CD14-positive monocyte (primary cell): ENCODE measurements around the gene PUM1. TPM values are rescaled to one million over a fixed set of nuclear protein-coding genes. Genes with fewer than 3 reads are reported as not detected.

Experiments used
- DNase-seq, 3 donors: peaks; one replicate each; pipeline ENCODE4 v3.0.0-alpha.2; 2011 to 2022
- H2AFZ ChIP-seq: 2 replicates; pipeline ENCODE4 v1.6.0; 2012; ENCODE audit warnings: mild to moderate bottlenecking, low read depth, low read length, inconsistent platforms; ENCODE audit not compliant: insufficient read depth, poor library complexity, severe bottlenecking
- H3K27ac ChIP-seq, 2 donors: 1 replicate in 1 of 2; 2 replicates in 1 of 2; pipeline ENCODE4 v1.5.1; 2012 to 2013; ENCODE audit warnings: low read length in 2 of 2, control low read depth in 1 of 2, inconsistent platforms in 1 of 2, low read depth in 1 of 2, mild to moderate bottlenecking in 1 of 2
- H3K27me3 ChIP-seq, 2 donors: one replicate each; pipeline versions ENCODE4 v1.6.0 to v1.6.1; 2011 to 2013; ENCODE audit warnings: low read length in 2 of 2; ENCODE audit not compliant: control insufficient read depth in 2 of 2, insufficient read depth in 2 of 2
- H3K36me3 ChIP-seq, 2 donors: replicated peaks in 1 of 2; 1 replicate in 1 of 2; 2 replicates in 1 of 2; pipeline versions ENCODE4 v1.5.1 to v1.6.1; 2012 to 2013; ENCODE audit warnings: low read length in 2 of 2, control low read depth in 1 of 2, inconsistent platforms in 1 of 2, mild to moderate bottlenecking in 1 of 2; ENCODE audit not compliant: insufficient read depth in 2 of 2, control insufficient read depth in 1 of 2
- H3K4me1 ChIP-seq, 2 donors: 1 replicate in 1 of 2; 2 replicates in 1 of 2; pipeline versions ENCODE4 v1.5.1 to v1.6.1; 2012 to 2013; ENCODE audit warnings: low read length in 2 of 2, control low read depth in 1 of 2, inconsistent platforms in 1 of 2, mild to moderate bottlenecking in 1 of 2, moderate library complexity in 1 of 2; ENCODE audit not compliant: insufficient read depth in 2 of 2, control insufficient read depth in 1 of 2
- H3K4me2 ChIP-seq: replicated peaks from 2 replicates; pipeline ENCODE3; 2012; ENCODE audit warnings: low read length, moderate library complexity, mild to moderate bottlenecking; ENCODE audit not compliant: poor library complexity, severe bottlenecking; ENCODE audit errors: extremely low read depth
- H3K4me3 ChIP-seq, 3 experiments: fragments of 200-600 bp in 1 of 3; sonication (generic) in 1 of 3; replicated peaks in 1 of 3; 1 replicate in 2 of 3; 2 replicates in 1 of 3; pipeline ENCODE4 v1.5.1; 2011 to 2013; ENCODE audit warnings: low read length in 3 of 3, mild to moderate bottlenecking in 3 of 3, control low read depth in 2 of 3, low read depth in 2 of 3, inconsistent platforms in 1 of 3, moderate library complexity in 1 of 3
- H3K79me2 ChIP-seq: 2 replicates; pipeline ENCODE4 v1.6.0; 2012; ENCODE audit warnings: mild to moderate bottlenecking, control low read depth, inconsistent platforms, low read length, moderate library complexity; ENCODE audit not compliant: insufficient read depth
- H3K9ac ChIP-seq: 2 replicates; pipeline ENCODE4 v1.6.0; 2017; ENCODE audit warnings: low read length, mild to moderate bottlenecking; ENCODE audit not compliant: insufficient read depth, poor library complexity, severe bottlenecking
- H3K9me3 ChIP-seq, 2 donors: replicated peaks in 1 of 2; 1 replicate in 1 of 2; 2 replicates in 1 of 2; pipeline versions ENCODE4 v1.5.1 to v1.6.1; 2012 to 2013; ENCODE audit warnings: low read length in 2 of 2, control low read depth in 1 of 2; ENCODE audit not compliant: control insufficient read depth in 1 of 2, insufficient read depth in 1 of 2
- H4K20me1 ChIP-seq: 2 replicates; pipeline ENCODE4 v1.6.0; 2012; ENCODE audit warnings: mild to moderate bottlenecking, low read length, control low read depth, moderate library complexity; ENCODE audit not compliant: insufficient read depth
- H3K27ac Mint-ChIP-seq, 7 donors: one replicate each; pipeline ENCODE4 v1.8.0; 2020; ENCODE audit warnings: mild to moderate bottlenecking in 7 of 7, mixed read lengths in 7 of 7, moderate library complexity in 6 of 7, inconsistent platforms in 2 of 7
- H3K27me3 Mint-ChIP-seq, 3 donors: one replicate each; pipeline ENCODE4 v1.8.0; 2021 to 2022; ENCODE audit warnings: low read depth in 3 of 3, mild to moderate bottlenecking in 3 of 3, mixed read lengths in 3 of 3, moderate library complexity in 3 of 3, inconsistent platforms in 1 of 3
- H3K36me3 Mint-ChIP-seq, 2 donors: one replicate each; pipeline ENCODE4 v1.8.0; 2020; ENCODE audit warnings: mixed read lengths in 2 of 2, inconsistent platforms in 1 of 2, mild to moderate bottlenecking in 1 of 2
- H3K4me1 Mint-ChIP-seq: one replicate; pipeline ENCODE4 v1.8.0; 2020; ENCODE audit warnings: mild to moderate bottlenecking, mixed read lengths
- H3K4me3 Mint-ChIP-seq, 2 donors: one replicate each; pipeline ENCODE4 v1.8.0; 2020; ENCODE audit warnings: mild to moderate bottlenecking in 2 of 2, mixed read lengths in 2 of 2, moderate library complexity in 1 of 2
- H3K9me3 Mint-ChIP-seq, 7 donors: one replicate each; pipeline ENCODE4 v1.8.0; 2020 to 2022; ENCODE audit warnings: mixed read lengths in 7 of 7, mild to moderate bottlenecking in 6 of 7, moderate library complexity in 6 of 7, inconsistent platforms in 2 of 7
- CTCF ChIP-seq: fragments of 200-600 bp; IDR thresholded peaks from one replicate; pipeline ENCODE4 v1.8.0; 2022; ENCODE audit warnings: antibody characterized with exemption, mild to moderate bottlenecking
- WGBS: methylation state at CpG from one replicate; pipeline ENCODE4 v1.1.5; 2013; ENCODE audit warnings: missing lambda C conversion rate; ENCODE audit not compliant: insufficient coverage; 5-methylcytosine and 5-hydroxymethylcytosine counted together
- intact Hi-C, 2 donors: fragments of 100-400 bp; cut with micrococcal nuclease; formaldehyde crosslinking; loops; one replicate each; pipeline versions ENCODE4 v1.15.0 to v1.15.1; 2023
- polyA plus RNA-seq, 3 donors: library from polyadenylated mRNA; depleted of rRNA in 1 of 3; unstranded in 2 of 3; stranded (reverse) in 1 of 3; fragments of 300-500 nt in 2 of 3; fragments of >200 nt in 1 of 3; fragmentation: Illumina TruSeq in 2 of 3; gene quantifications; 1 replicate in 2 of 3; 2 replicates in 1 of 3; pipeline ENCODE4 v1.2.3, GENCODE V29; 2012 to 2021

Gene PUM1
- polyA plus RNA-seq, 3 donors, result 55.0 to 86.1 (median 62.4) TPM

GRCh38 chr1:31055501-31055900 lies 10.0 kb downstream of the PUM1 start:
- peaks cover 41 to 81% of the 10 kb centered on the region in 2 donors for H3K36me3 Mint-ChIP-seq
- 100% methylated on average over 1 of the region's 3 CpGs for WGBS
- no peak overlapping the region for H2AFZ ChIP-seq
- H3K4me1 ChIP-seq, result no peaks in the 10 kb centered on the region
- H3K4me1 Mint-ChIP-seq, result peaks cover 14% of the 10 kb centered on the region
- intact Hi-C loops, result no loop called here
- no peak for DNase-seq
- H3K4me2 ChIP-seq, result no peak overlapping the region
- no peak overlapping the region for H3K9ac ChIP-seq
- peak overlapping the region in 1 of 7 donors; percentile 39 for H3K27ac Mint-ChIP-seq
- no peaks in the 10 kb centered on the region for H3K27me3 Mint-ChIP-seq
- no peak for TF ChIP-seq CTCF
- H3K4me3 ChIP-seq, result no peak overlapping the region
- peaks cover 100% of the 10 kb centered on the region for H3K79me2 ChIP-seq
- no peaks in the 10 kb centered on the region for H3K9me3 ChIP-seq
- H4K20me1 ChIP-seq, result peaks cover 100% of the 10 kb centered on the region
- H3K4me3 Mint-ChIP-seq, result no peak overlapping the region
- H3K27me3 ChIP-seq, result no peaks in the 10 kb centered on the region
- peak overlapping the region in 1 of 2 donors; percentile 32 for H3K27ac ChIP-seq
- peaks cover 36 to 61% of the 10 kb centered on the region in 2 donors for H3K36me3 ChIP-seq
- no peaks in the 10 kb centered on the region for H3K9me3 Mint-ChIP-seq

- H3K27ac ChIP-seq, result peak overlapping the region in 1 of 2 donors; percentile 32
- Mint-ChIP-seq H3K9me3 (no peaks in the 10 kb centered on the region), H3K27me3 (no peaks in the 10 kb centered on the region), H3K4me1 (peaks cover 18% of the 10 kb centered on the region), H3K27ac (peak overlapping the region in 3 of 7 donors; percentile 11 to 74 (median 51)), H3K4me3 (no peak overlapping the region), H3K36me3 (peaks cover 43 to 77% of the 10 kb centered on the region in 2 donors)
- H3K9me3 ChIP-seq, result no peaks in the 10 kb centered on the region
- intact Hi-C loops, result no loop called here
- no peak for TF ChIP-seq CTCF
- H3K9ac ChIP-seq, result no peak overlapping the region
- no peak for DNase-seq
- H2AFZ ChIP-seq, result no peak overlapping the region
- no peak overlapping the region for H3K4me2 ChIP-seq
- H4K20me1 ChIP-seq, result peaks cover 100% of the 10 kb centered on the region
- H3K79me2 ChIP-seq, result peaks cover 100% of the 10 kb centered on the region
- no peak overlapping the region for H3K4me3 ChIP-seq
- H3K27me3 ChIP-seq, result no peaks in the 10 kb centered on the region
- peaks cover 36 to 61% of the 10 kb centered on the region in 2 donors for H3K36me3 ChIP-seq
- WGBS, result 88% methylated on average over 4 of the region's 5 CpGs
- peaks cover 0 to 3% of the 10 kb centered on the region in 2 donors for H3K4me1 ChIP-seq
Observed at GRCh38 chr1:31054958-31055481, 10.5 kb downstream of the PUM1 start.
